Esophagus squamous epithelium (tissue), 4 donors: ENCODE data around the gene TRAK1.

Experiments used
- POLR2A ChIP-seq, 4 donors: fragments of 450-650 bp; IDR thresholded peaks; one replicate each; pipeline ENCODE4 v1.6.1; 2017; ENCODE audit warnings: antibody characterized with exemption in 4 of 4, mild to moderate bottlenecking in 4 of 4, moderate library complexity in 3 of 4
- TF ChIP-seq, protein P1 (sequence below), 6 experiments: fragments of 450-650 bp in 4 of 6; fragments of 200-600 bp in 2 of 6; sonication (generic) in 2 of 6; IDR thresholded peaks; one replicate each; pipeline ENCODE4 v1.5.1; 2016 to 2019; ENCODE audit warnings: antibody characterized with exemption in 6 of 6, mild to moderate bottlenecking in 4 of 6, moderate library complexity in 4 of 6

GRCh38 chr3:42162462-42162861 lies 71.3 kb downstream of the TRAK1 start:
- TF ChIP-seq, protein P1, sequence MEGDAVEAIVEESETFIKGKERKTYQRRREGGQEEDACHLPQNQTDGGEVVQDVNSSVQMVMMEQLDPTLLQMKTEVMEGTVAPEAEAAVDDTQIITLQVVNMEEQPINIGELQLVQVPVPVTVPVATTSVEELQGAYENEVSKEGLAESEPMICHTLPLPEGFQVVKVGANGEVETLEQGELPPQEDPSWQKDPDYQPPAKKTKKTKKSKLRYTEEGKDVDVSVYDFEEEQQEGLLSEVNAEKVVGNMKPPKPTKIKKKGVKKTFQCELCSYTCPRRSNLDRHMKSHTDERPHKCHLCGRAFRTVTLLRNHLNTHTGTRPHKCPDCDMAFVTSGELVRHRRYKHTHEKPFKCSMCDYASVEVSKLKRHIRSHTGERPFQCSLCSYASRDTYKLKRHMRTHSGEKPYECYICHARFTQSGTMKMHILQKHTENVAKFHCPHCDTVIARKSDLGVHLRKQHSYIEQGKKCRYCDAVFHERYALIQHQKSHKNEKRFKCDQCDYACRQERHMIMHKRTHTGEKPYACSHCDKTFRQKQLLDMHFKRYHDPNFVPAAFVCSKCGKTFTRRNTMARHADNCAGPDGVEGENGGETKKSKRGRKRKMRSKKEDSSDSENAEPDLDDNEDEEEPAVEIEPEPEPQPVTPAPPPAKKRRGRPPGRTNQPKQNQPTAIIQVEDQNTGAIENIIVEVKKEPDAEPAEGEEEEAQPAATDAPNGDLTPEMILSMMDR (IDR thresholded peaks at IDR 0.05), result no peak
- no peak for TF ChIP-seq POLR2A (IDR thresholded peaks at IDR 0.05)
